Effector CD8-positive, alpha-beta T cell (primary cell): ENCODE data around the gene BIK.

ENCODE experiments used
- DNase-seq: peaks from one replicate; lab custom pipeline; 2025; lab: John Stamatoyannopoulos, UW
- total RNA-seq, 4 experiments: gene quantifications; one replicate each; lab custom pipeline; 2026; lab: John Stamatoyannopoulos, UW

The BIK gene, protein sequence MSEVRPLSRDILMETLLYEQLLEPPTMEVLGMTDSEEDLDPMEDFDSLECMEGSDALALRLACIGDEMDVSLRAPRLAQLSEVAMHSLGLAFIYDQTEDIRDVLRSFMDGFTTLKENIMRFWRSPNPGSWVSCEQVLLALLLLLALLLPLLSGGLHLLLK
- total RNA-seq = 0.85 to 2.9 (median 1.5) reads per million in 4 experiments

DNA sequence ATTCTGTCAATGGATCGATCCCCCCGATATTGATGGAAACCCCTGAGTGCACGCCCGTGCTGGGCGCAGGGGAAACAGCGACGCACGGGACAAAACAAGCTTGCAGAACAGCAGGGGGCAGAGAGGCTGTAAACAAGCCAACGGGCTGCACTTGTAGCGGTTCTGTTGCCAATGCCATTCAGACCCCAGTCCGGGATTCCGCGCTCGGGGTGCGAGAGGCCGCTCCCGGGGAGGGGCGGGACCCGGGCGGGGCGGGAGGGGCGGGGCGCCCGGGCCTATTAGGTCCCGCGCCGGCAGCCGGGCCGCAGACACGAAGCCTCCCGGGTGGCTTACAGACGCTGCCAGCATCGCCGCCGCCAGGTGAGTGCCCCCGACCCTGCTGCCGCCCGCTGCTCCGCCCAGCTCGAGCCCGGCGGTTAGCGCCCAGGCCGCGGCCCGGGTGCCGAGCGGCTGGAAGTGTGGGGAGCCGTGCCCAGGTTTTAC, at the start of gene BIK:
Gene BIK, plus strand, starts transcription at position 307 of the 483 bp plus-strand sequence. CDS start 13,273 bp downstream, outside the sequence.
- peak; percentile 33 for DNase-seq

DNA sequence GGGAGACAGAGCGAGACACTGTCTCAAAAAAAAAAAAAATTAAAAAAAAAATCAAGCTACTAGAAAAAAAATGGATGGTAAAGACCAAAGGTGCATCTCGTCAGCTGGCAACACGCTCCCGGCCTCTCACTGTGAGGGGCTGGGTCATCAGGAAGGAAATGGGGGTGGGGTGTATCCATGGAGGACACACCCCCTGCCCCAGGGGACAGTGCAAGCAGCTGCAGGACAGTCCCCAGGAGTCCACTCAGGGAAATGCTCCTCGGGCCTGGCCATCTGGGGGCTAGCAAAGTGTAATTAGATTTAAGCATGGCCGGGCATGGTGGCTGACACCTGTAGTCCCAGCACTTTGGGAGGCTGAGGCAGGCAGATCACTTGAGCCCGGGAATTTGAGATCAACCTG, 44.4 kb upstream of the BIK start:
- DNase-seq = no peak

GRCh38 chr22:43066844-43067385, 43.6 kb upstream of the BIK start:
- DNase-seq = no peak

DNA sequence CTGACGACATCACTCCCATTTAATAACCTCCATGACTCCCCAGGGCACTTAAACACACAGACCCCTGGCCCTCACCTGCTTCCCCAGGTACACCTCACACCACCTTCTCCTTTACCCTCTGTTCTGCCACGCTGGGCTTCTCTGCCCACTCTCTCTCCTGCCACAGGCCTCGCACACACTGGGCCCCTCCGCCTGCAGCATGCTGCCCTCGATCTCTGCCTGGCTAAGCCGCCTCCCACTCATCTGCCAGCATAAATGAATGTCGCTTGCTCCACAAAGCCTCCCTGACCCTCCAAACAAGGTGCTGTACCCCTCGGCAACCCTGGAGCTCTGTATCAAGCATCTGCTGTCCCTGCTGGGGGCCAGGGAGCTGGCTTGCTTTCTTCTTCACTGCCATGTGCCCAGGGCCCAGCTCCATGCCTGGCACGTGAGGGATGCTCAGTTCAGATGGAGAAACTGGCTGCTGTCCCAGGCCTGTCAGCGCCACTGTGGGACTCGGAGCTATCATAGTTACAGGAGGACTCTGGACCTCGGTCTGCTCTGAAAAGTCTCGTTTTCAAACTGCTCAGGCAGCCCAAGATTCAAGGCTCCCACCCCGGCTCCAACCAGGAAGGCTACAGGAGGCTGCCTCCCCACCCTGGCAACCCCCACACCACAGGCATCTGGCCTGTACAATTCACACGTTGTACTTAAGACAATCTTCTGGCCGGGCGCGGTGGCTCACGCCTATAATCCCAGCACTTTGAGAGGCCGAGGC, 33.3 kb upstream of the BIK start:
- DNase-seq = no peak

DNA sequence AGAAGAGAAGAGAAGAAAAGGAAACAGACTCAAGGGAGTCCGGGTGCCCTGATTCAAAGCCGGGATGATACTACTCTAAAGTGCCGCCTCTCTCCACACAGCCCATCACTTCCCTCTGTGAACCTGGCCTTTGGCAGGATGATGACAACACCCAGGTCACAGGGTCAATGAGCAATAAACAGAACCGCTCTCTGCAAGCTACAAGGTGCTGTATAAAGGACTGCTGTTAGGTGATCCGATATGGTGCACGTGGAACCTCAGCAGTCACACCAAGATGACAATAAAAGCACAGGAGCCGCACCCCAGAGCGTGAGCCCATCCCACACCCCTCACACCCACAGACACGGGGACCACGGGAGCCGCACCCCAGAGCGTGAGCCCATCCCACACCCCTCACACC, 32.0 kb upstream of the BIK start:
- DNase-seq = no peak

DNA sequence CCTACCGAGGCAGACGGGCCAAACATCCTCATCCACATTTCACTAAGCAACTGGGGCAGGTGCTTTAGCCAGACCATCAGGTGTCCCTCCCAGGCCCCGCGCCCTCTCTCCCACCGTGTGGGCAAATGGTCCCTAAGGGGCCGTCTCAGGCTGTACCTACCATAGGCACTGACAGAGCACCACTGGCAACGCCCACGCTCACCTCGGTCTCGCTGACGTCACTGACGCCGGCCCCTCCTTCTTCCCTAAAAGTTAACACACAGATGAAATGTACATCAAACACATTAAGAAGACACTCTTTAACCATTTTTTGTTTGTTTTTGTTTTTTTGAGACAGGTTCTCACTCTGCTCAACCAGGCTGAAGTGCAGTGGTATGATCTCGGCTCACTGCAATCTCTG, 30.8 kb upstream of the BIK start:
- no peak for DNase-seq

GRCh38 chr22:43080616-43081015, 29.9 kb upstream of the BIK start:
- no peak for DNase-seq

DNA sequence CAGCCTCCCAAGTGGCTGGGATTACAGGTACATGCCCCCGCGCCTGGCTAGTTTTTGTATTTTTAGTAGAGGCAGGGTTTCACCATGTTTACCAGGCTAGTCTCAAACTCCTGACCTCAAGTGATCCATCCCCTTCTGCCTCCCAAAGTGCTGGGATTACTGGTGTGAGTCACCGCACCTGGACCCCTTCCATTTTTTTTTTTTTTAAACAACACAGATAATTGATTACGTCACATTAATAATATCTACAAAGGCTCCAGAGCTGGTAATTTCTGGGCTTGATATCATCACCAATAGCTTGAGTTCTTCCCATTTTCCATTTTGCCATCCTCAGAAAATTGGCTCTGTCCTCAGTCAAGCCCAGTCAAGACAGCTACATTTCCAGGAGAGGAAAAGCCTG, 28.6 kb upstream of the BIK start:
- DNase-seq = no peak

- no peak for DNase-seq
Observed at GRCh38 chr22:43085658-43086606, 24.6 kb upstream of the BIK start.

DNA sequence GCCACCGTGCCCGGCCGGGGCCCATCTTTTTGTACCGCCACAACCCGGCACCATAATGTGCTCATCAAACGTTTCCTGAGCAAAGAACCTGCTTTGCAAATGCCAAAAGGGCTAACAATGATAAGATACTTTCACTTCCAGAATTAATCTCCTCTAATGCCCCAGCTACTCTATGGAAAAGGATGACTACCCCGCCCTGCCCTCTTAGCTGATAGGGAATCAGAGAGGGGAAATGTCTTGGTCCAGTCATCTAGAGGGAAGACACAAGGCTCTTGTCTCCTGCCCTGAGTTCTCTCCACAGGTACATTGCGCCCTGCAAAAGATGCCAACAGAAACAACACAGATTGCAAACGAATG, 21.9 kb upstream of the BIK start:
- DNase-seq = no peak

DNA sequence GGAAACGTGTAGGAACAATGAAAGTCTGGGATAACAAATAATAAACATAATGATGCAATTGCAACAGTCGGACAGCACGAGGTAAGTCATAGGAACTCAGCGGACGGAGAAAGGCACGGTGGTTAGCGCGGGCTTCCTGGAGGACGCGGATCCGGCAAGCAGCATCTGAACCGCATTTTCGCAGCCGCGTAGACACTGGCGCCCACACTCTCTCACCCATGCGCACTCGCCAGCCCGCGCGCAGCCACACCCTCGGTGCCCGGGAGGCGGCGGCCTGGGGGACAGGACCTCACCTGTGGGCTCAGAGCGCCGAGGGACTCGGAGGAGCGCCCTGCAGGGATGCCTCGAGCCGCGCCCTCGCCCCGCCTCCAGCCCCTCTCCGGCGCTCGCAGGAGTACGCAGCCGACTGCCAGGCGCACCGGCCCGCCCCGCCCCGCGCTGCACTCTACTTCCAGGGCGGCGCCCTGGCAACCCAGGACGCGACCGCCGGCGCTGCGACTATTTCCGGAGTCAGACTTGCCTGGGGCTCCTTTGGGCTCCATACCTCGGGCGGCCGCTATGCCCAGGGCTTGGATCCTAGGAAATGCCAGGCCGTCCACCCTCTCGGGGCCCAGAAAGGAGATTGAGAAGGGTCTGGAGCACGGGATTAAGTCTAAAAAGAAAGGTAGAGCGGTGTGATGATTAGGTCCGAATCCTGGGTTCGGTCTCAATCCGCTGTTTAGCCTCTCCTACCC, 21.4 kb upstream of the BIK start, which contains the start of gene TTLL1:
Gene TTLL1, minus strand, starts transcription at position 408 of the 734 bp plus-strand sequence. CDS start 13,805 bp downstream, outside the sequence.
- peak; percentile 68 for DNase-seq

DNA sequence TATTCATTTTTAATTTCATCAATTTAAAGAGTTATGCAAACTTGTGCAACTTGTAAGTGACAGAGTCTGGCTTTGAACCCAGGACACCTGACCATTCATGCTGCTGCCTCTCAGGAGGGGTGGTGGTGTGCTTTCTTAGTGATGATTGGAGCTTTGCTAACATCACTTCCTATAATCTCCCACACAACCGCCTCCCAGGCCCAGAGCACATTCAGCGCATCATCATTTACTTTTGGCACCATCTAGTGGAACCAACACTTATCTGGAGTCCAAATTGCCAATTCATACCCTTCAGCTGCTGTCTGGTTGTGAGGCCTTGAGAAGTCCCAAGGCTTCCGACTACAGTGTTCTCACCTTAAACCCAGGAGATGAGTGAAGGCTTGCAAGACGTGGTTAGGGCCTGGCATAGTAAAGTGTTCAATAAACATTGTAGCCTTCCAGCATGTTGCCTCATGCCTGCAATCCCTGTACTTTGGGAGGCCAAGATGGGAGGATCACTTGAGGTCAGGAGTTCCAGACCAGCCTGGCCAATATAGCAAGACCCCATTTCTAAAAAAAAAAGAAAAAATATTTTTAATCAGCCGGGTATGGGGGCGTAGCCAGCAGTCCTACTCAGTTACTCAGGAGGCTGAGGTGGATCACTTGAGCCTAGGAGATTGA, 20.3 kb upstream of the BIK start:
- no peak for DNase-seq

GRCh38 chr22:43092085-43092484, 18.5 kb upstream of the BIK start:
- no peak for DNase-seq

DNA sequence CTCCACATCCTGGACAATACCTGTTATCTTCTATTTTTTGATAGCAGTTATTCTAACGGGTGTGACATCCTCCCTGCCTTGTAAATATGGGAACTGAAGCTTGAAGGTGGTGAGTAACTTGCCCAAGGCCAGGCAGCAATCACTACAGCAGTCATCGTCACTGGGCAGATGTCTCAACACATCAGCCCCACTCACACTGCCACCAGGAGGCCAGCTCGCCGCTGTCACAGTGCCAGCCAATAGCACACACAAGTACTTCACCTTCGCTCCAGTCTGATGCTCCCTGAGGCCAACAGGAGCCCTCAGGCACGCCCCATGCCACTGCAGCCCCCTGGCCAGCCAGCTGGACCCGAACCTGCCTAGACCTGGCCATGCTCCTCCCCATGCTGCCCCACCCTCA, 16.5 kb upstream of the BIK start:
- DNase-seq = no peak

GRCh38 chr22:43094551-43094950, 16.0 kb upstream of the BIK start:
- DNase-seq = no peak

- no peak for DNase-seq
Observed at GRCh38 chr22:43096420-43096819, 14.1 kb upstream of the BIK start.

DNA sequence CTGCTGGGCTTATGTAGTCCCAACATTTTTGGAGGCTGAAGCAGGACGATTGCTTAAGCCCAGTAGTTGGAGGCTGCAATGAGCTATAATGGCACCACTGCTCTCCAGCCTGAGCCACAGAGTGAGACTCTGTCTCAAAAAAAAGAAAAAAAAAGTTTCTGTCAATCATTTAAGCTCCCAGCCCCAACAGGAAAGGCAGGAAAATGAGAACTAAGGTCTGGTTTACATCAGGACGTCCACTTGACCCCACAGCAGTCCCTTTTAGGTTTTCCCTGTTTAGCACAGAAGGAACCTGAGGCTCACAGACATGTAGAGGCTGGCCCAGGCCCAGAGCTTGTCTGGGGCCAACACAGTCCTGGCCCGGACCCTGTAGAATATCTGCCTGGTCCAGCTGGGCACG, 12.2 kb upstream of the BIK start:
- no peak for DNase-seq

GRCh38 chr22:43099095-43099494, 11.5 kb upstream of the BIK start:
- no peak for DNase-seq

GRCh38 chr22:43100225-43100624, 10.3 kb upstream of the BIK start:
- DNase-seq = no peak

GRCh38 chr22:43101306-43101705, 9.2 kb upstream of the BIK start:
- DNase-seq = no peak
